ENCODE data around the gene INTS2.
"Not testable (repeated sequence)": the region's sequence is repeated elsewhere in the genome, so short reads cannot be mapped to it uniquely, and the experiment has no call there.

The INTS2 gene

GRCh38 chr17:61897548-61898180 lies 30.1 kb downstream of the INTS2 start:
- DNase-seq (ENCODE audit: low read depth): no peak

GRCh38 chr17:61895391-61895790 lies 32.4 kb downstream of the INTS2 start:
- DNase-seq (ENCODE audit: low read depth): no peak

GRCh38 chr17:61894310-61894709 lies 33.5 kb downstream of the INTS2 start:
- DNase-seq (ENCODE audit: low read depth): not testable (repeated sequence)

GRCh38 chr17:61887733-61888132 lies 40.0 kb downstream of the INTS2 start:
- not testable (repeated sequence) for DNase-seq (ENCODE audit: low read depth)

GRCh38 chr17:61885865-61886264 lies 41.9 kb downstream of the INTS2 start:
- peak; percentile 32 for DNase-seq (ENCODE audit: low read depth)

GRCh38 chr17:61884864-61885263 lies 42.9 kb downstream of the INTS2 start:
- no peak for DNase-seq (ENCODE audit: low read depth)

GRCh38 chr17:61880589-61881102 lies 47.1 kb downstream of the INTS2 start:
- DNase-seq (ENCODE audit: low read depth): no peak

GRCh38 chr17:61878984-61879612 lies 48.7 kb downstream of the INTS2 start:
- DNase-seq (ENCODE audit: low read depth): peak; percentile 45

- DNase-seq (ENCODE audit: low read depth): no peak
These were observed 49.3 kb downstream of the INTS2 start for GRCh38 chr17:61878520-61878919.

- DNase-seq (ENCODE audit: low read depth): no peak
These were observed 49.9 kb downstream of the INTS2 start for GRCh38 chr17:61877837-61878236.

- DNase-seq (ENCODE audit: low read depth): no peak
These were observed 52.0 kb downstream of the INTS2 start for GRCh38 chr17:61875804-61876203.

GRCh38 chr17:61875285-61875684 lies 52.5 kb downstream of the INTS2 start:
- no peak for DNase-seq (ENCODE audit: low read depth)

GRCh38 chr17:61874075-61874474 lies 53.7 kb downstream of the INTS2 start:
- DNase-seq (ENCODE audit: low read depth): no peak

GRCh38 chr17:61872099-61872498 lies 55.7 kb downstream of the INTS2 start:
- DNase-seq (ENCODE audit: low read depth): no peak

- DNase-seq (ENCODE audit: low read depth): no peak
These were observed 58.6 kb downstream of the INTS2 start for GRCh38 chr17:61869138-61869537.

GRCh38 chr17:61868074-61868473 lies 59.7 kb downstream of the INTS2 start:
- no peak for DNase-seq (ENCODE audit: low read depth)

GRCh38 chr17:61867033-61867432 lies 60.7 kb downstream of the INTS2 start:
- DNase-seq (ENCODE audit: low read depth): no peak

GRCh38 chr17:61863801-61864126 lies 64.0 kb downstream of the INTS2 start:
- DNase-seq (ENCODE audit: low read depth): no peak

GRCh38 chr17:61862975-61863800 lies 64.6 kb downstream of the INTS2 start, which contains the start of gene BRIP1:
Gene BRIP1, minus strand, starts transcription at chr17:61863528. Its CDS starts 1,989 bp downstream, at chr17:61861539.
- peak; percentile 92 for DNase-seq (ENCODE audit: low read depth)

GRCh38 chr17:61862105-61862574 lies 65.6 kb downstream of the INTS2 start:
- peak; percentile 40 for DNase-seq (ENCODE audit: low read depth)

- not testable (repeated sequence) for DNase-seq (ENCODE audit: low read depth)
These were observed 67.4 kb downstream of the INTS2 start for GRCh38 chr17:61860397-61860796.

GRCh38 chr17:61856035-61856434 lies 71.7 kb downstream of the INTS2 start:
- no peak for DNase-seq (ENCODE audit: low read depth)

- no peak for DNase-seq (ENCODE audit: low read depth)
These were observed 74.9 kb downstream of the INTS2 start for GRCh38 chr17:61852857-61853256.

All from amniotic epithelial cell (primary cell).